KMS-11 (cell line): ENCODE results near the gene SNX24.

Source experiments
- H2AFZ ChIP-seq: fragments of 200-600 bp; sonication (generic); 2 replicates; pipeline ENCODE4 v1.6.1; 2016; ENCODE audit warnings: antibody characterized with exemption, mixed run types, low read depth
- H3K27ac ChIP-seq: fragments of 200-600 bp; sonication (generic); 2 replicates; pipeline ENCODE4 v1.6.1; 2016; ENCODE audit warnings: mild to moderate bottlenecking, mixed run types
- H3K27me3 ChIP-seq: fragments of 200-600 bp; sonication (generic); 2 replicates; pipeline ENCODE4 v1.6.1; 2017; ENCODE audit warnings: mild to moderate bottlenecking, low read depth, mixed run types, moderate library complexity; ENCODE audit not compliant: insufficient read depth
- H3K36me3 ChIP-seq: fragments of 200-600 bp; sonication (generic); 2 replicates; pipeline ENCODE4 v1.6.1; 2017; ENCODE audit warnings: mild to moderate bottlenecking, mixed run types; ENCODE audit not compliant: insufficient read depth
- H3K4me1 ChIP-seq: fragments of 200-600 bp; sonication (generic); 2 replicates; pipeline ENCODE4 v1.6.1; 2016; ENCODE audit warnings: mild to moderate bottlenecking, low read depth, mixed run types; ENCODE audit not compliant: poor library complexity, severe bottlenecking
- H3K4me2 ChIP-seq: fragments of 200-600 bp; sonication (generic); 2 replicates; pipeline ENCODE4 v1.7.0; 2016; ENCODE audit warnings: mild to moderate bottlenecking, mixed run types
- H3K4me3 ChIP-seq: fragments of 200-600 bp; sonication (generic); IDR thresholded peaks from 2 replicates; pipeline ENCODE4 v1.6.1; 2017; ENCODE audit warnings: low read depth, low read length, mixed read lengths; ENCODE audit not compliant: insufficient read depth
- H3K79me2 ChIP-seq: fragments of 200-600 bp; sonication (generic); 2 replicates; pipeline ENCODE4 v1.6.1; 2016; ENCODE audit warnings: low read depth, mixed run types; ENCODE audit not compliant: insufficient read depth
- H3K9ac ChIP-seq: fragments of 200-600 bp; sonication (generic); 2 replicates; pipeline ENCODE4 v1.6.1; 2016; ENCODE audit warnings: mild to moderate bottlenecking, mixed run types
- H4K20me1 ChIP-seq: fragments of 200-600 bp; sonication (generic); 2 replicates; pipeline ENCODE4 v1.6.1; 2016; ENCODE audit warnings: mild to moderate bottlenecking, mixed run types; ENCODE audit not compliant: insufficient read depth
- TF ChIP-seq, protein P1 (sequence below): fragments of 200-600 bp; sonication (generic); conservative IDR thresholded peaks from 2 replicates; pipeline ENCODE4 v1.6.1; 2017; ENCODE audit warnings: low read depth, mild to moderate bottlenecking, antibody characterized with exemption, low read length, moderate library complexity, mixed read lengths

SNX24 gene

DNA sequence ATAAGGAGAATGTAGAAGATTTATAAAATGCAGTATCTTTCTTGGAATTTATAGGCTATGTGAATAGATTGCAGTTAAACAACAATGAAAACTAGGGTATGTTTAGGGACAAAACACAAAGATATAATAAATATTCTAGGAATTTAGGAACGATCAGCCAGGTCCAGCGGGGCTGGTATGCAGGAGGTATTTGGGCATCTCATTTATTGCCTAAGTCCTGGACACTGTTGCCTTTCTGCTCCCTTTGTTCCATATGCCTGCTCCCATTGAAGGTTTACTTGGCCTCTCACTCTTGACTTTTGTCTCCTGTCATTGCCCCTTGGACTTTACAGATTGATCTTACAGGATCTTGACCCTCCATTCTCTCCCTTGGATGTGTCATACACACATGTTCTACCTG, 55.9 kb downstream of the SNX24 start:
- Histone ChIP-seq H3K27me3 (no peaks in the 10 kb centered on the region), H3K4me2 (no peak overlapping the region)
- TF ChIP-seq, protein P1, sequence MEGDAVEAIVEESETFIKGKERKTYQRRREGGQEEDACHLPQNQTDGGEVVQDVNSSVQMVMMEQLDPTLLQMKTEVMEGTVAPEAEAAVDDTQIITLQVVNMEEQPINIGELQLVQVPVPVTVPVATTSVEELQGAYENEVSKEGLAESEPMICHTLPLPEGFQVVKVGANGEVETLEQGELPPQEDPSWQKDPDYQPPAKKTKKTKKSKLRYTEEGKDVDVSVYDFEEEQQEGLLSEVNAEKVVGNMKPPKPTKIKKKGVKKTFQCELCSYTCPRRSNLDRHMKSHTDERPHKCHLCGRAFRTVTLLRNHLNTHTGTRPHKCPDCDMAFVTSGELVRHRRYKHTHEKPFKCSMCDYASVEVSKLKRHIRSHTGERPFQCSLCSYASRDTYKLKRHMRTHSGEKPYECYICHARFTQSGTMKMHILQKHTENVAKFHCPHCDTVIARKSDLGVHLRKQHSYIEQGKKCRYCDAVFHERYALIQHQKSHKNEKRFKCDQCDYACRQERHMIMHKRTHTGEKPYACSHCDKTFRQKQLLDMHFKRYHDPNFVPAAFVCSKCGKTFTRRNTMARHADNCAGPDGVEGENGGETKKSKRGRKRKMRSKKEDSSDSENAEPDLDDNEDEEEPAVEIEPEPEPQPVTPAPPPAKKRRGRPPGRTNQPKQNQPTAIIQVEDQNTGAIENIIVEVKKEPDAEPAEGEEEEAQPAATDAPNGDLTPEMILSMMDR: no peak

DNA sequence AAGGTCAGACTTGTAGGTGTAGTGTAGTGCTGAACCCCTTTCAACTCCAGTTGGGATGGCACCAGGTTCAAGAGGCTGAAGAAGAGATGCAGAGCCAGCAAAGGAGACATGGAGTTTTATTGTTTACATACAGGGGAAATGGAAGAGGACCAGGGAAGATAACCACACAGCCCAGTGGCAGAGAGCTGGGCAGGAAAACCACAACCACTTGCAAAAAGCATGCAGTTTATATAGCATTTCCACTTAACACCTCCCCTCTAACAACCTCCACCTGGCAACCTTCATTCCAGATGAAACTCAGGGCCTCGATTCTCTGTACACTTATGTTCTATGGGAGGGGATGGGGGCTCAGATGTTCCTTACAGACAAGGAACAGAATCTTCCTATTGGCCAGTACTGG, 56.9 kb downstream of the SNX24 start:
- H3K4me2 ChIP-seq: no peak overlapping the region
- H3K27me3 ChIP-seq: no peaks in the 10 kb centered on the region
- no peak overlapping the region for H3K27ac ChIP-seq
- H3K9ac ChIP-seq: no peak overlapping the region
- TF ChIP-seq, protein P1: no peak
- no peaks in the 10 kb centered on the region for H4K20me1 ChIP-seq
- H3K79me2 ChIP-seq: no peaks in the 10 kb centered on the region
- no peak overlapping the region for H2AFZ ChIP-seq
- no peaks in the 10 kb centered on the region for H3K36me3 ChIP-seq
- H3K4me1 ChIP-seq: peaks cover 8% of the 10 kb centered on the region
- H3K4me3 ChIP-seq: no peak overlapping the region

More for the DNA sequence above, 55.9 kb downstream of the SNX24 start:
- Histone ChIP-seq H3K79me2 (no peaks in the 10 kb centered on the region), H3K4me3 (no peak overlapping the region), H4K20me1 (no peaks in the 10 kb centered on the region), H3K27ac (no peak overlapping the region), H3K9ac (no peak overlapping the region), H2AFZ (no peak overlapping the region), H3K4me1 (peaks cover 8% of the 10 kb centered on the region), H3K36me3 (no peaks in the 10 kb centered on the region)

DNA sequence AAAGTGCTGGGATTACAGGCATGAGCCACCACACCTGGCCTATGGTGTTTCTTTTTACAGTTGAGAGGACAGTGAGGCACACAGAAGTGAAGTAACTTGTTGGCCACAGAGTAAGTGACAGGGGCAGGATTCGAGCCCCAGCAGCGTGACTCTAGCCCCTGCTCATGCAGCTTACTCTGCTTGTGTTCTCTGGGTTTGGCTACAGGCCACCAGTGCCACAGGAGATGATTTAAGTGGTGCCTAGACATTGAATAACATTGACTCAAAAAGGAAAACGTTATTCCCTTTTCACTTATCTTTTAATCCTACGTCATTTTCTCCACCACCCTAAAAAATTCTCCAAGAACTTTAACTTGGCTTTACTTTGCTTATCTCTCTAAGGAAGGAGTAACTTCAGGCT, 61.4 kb downstream of the SNX24 start:
- Histone ChIP-seq H3K36me3 (no peaks in the 10 kb centered on the region), H4K20me1 (no peaks in the 10 kb centered on the region), H3K4me1 (peaks cover 8% of the 10 kb centered on the region), H3K27me3 (no peaks in the 10 kb centered on the region), H3K4me3 (no peak overlapping the region), H3K27ac (no peak overlapping the region), H2AFZ (no peak overlapping the region), H3K79me2 (no peaks in the 10 kb centered on the region), H3K4me2 (no peak overlapping the region), H3K9ac (no peak overlapping the region)
- TF ChIP-seq, protein P1: no peak

DNA sequence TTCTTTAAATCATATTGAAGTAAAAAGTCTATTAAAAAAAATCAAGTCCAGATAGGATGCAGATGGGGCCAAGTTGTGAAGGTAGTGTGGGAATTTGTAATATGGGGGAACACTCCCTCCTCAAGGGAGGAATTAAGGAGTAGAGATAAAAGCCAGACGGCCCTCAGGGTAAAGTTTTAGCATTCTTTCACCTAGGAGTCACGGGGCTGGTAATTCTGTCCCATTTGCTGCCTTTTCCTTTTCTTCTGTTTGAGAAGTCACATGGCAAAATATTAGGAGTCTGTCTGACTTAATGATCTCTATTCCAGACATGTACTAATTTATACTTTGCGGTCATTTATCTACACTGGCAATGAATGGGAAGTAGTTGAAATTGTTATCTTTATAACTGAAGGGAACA, 61.9 kb downstream of the SNX24 start:
- H3K9ac ChIP-seq: no peak overlapping the region
- H3K27me3 ChIP-seq: no peaks in the 10 kb centered on the region
- no peak overlapping the region for H2AFZ ChIP-seq
- H3K27ac ChIP-seq: no peak overlapping the region
- TF ChIP-seq, protein P1: no peak
- H3K4me3 ChIP-seq: no peak overlapping the region
- no peak overlapping the region for H3K4me2 ChIP-seq
- peaks cover 4% of the 10 kb centered on the region for H3K4me1 ChIP-seq
- H4K20me1 ChIP-seq: no peaks in the 10 kb centered on the region
- no peaks in the 10 kb centered on the region for H3K79me2 ChIP-seq
- H3K36me3 ChIP-seq: no peaks in the 10 kb centered on the region
